Kidney (tissue), 14 donors: ENCODE results near the gene LYPD3. TPM values are rescaled to one million over a fixed set of nuclear protein-coding genes. Genes with fewer than 3 reads are reported as not detected.
A peak's percentile ranks its signal among the peaks of the same experiment; 100 is the strongest.
"Not testable (repeated sequence)": the region's sequence is repeated elsewhere in the genome, so short reads cannot be mapped to it uniquely, and the experiment has no call there.

ENCODE experiments used
- DNase-seq, 5 donors: peaks; one replicate each; pipeline ENCODE4 v3.0.0-alpha.2; 2013 to 2020
- FAIRE-seq: peaks from 2 replicates; lab custom pipeline; 2012; peaks lifted over from hg19 to GRCh38; lab: Jason Lieb, UNC
- H3K27ac ChIP-seq, 2 donors: one replicate each; pipeline ENCODE4 v1.7.0; 2013; ENCODE audit warnings: low read depth in 2 of 2, low read length in 2 of 2, inconsistent platforms in 1 of 2
- H3K27me3 ChIP-seq: one replicate; pipeline ENCODE4 v1.7.1; 2013; ENCODE audit warnings: low read length, inconsistent platforms; ENCODE audit not compliant: control insufficient read depth, insufficient read depth
- H3K36me3 ChIP-seq, 3 donors: one replicate each; pipeline versions ENCODE4 v1.7.0 to v1.7.1; 2013; ENCODE audit warnings: low read length in 3 of 3, control low read depth in 1 of 3, inconsistent platforms in 1 of 3; ENCODE audit not compliant: insufficient read depth in 3 of 3, control insufficient read depth in 2 of 3
- H3K4me1 ChIP-seq, 3 donors: one replicate each; pipeline versions ENCODE4 v1.7.0 to v1.7.1; 2013; ENCODE audit warnings: low read length in 3 of 3, inconsistent platforms in 1 of 3, low read depth in 1 of 3; ENCODE audit not compliant: control insufficient read depth in 2 of 3, insufficient read depth in 2 of 3
- H3K4me3 ChIP-seq, 3 donors: one replicate each; pipeline versions ENCODE4 v1.7.0 to v1.8.1; 2013; ENCODE audit warnings: low read length in 3 of 3, control low read depth in 1 of 3, inconsistent platforms in 1 of 3
- H3K9ac ChIP-seq, 3 donors: one replicate each; pipeline versions ENCODE4 v1.7.0 to v1.7.1; 2013; ENCODE audit warnings: low read length in 3 of 3, control low read depth in 1 of 3, inconsistent platforms in 1 of 3
- H3K9me3 ChIP-seq, 3 donors: one replicate each; pipeline versions ENCODE4 v1.7.0 to v1.7.1; 2013; ENCODE audit warnings: low read length in 3 of 3, control low read depth in 1 of 3, inconsistent platforms in 1 of 3; ENCODE audit not compliant: control insufficient read depth in 2 of 3, insufficient read depth in 1 of 3
- CTCF ChIP-seq: IDR thresholded peaks from 3 replicates; pipeline ENCODE4 v1.5.1; 2012; ENCODE audit warnings: mild to moderate bottlenecking, moderate library complexity, borderline replicate concordance; ENCODE audit not compliant: insufficient read depth; ENCODE audit errors: extremely low read depth
- intact Hi-C: fragments of 100-400 bp; cut with DNase I; formaldehyde crosslinking; loops from one replicate; pipeline ENCODE4 v1.11.1; 2022
- polyA plus RNA-seq: library from polyadenylated mRNA; stranded (reverse); fragments of 350-450 nt; fragmentation: Illumina TruSeq; extraction: RNeasy Lipid Tissue Mini Kit (QIAGEN cat#74804); gene quantifications from one replicate; pipeline ENCODE4 v1.2.3, GENCODE V29; 2014; ENCODE audit warnings: low read depth, low replicate concordance; ENCODE audit not compliant: insufficient read depth
- total RNA-seq: library from RNA; stranded (reverse); fragmentation: NEBNext Ultra II Directional; extraction: Animal tissue kit (Norgen Biotek cat#: 25700); gene quantifications from one replicate; pipeline ENCODE4 v1.2.1, GENCODE V29; 2021
- donor health status: control.
- donor health status: control.
- donor health status: control.
- donor health status: control.
- donor health status: control.
- donor health status: DM: yes; HTN: yes; CAD: no.
- donor health status: Normal renal cell carcinoma (clear cell type).

LYPD3 gene
- total and polyA plus RNA-seq, 2 donors from 2014 or later, result 1.7 to 2.2 TPM

GRCh38 chr19:43438291-43439031 lies 26.9 kb downstream of the LYPD3 start:
- DNase-seq (peak; percentile 69 to 88 (median 77)), FAIRE-seq (no peak)
- H3K27ac ChIP-seq, result peak overlapping the region in 1 of 2 donors; percentile 42
- H3K9me3 ChIP-seq, result no peaks in the 10 kb centered on the region
- no peak overlapping the region for H3K4me3 ChIP-seq
- no peaks in the 10 kb centered on the region for H3K36me3 ChIP-seq
- H3K4me1 ChIP-seq, result peaks cover 0 to 2% (median 0%) of the 10 kb centered on the region in 3 donors
- H3K9ac ChIP-seq, result no peak overlapping the region
- TF ChIP-seq CTCF, result no peak
- no peaks in the 10 kb centered on the region for H3K27me3 ChIP-seq
- intact Hi-C loops, result no loop called here

GRCh38 chr19:43437712-43438111 lies 27.7 kb downstream of the LYPD3 start:
- no peak for TF ChIP-seq CTCF
- intact Hi-C loops, result no loop called here
- DNase-seq (no peak), FAIRE-seq (no peak)
- H3K9ac ChIP-seq, result no peak overlapping the region
- H3K9me3 ChIP-seq, result no peaks in the 10 kb centered on the region
- H3K27me3 ChIP-seq, result no peaks in the 10 kb centered on the region
- no peak overlapping the region for H3K27ac ChIP-seq
- peaks cover 0 to 2% (median 0%) of the 10 kb centered on the region in 3 donors for H3K4me1 ChIP-seq
- no peaks in the 10 kb centered on the region for H3K36me3 ChIP-seq
- no peak overlapping the region for H3K4me3 ChIP-seq

GRCh38 chr19:43437284-43437683 lies 28.1 kb downstream of the LYPD3 start:
- H3K27me3 ChIP-seq, H3K4me1 ChIP-seq, intact Hi-C loops, H3K9ac ChIP-seq, FAIRE-seq, H3K9me3 ChIP-seq, H3K27ac ChIP-seq, DNase-seq, H3K36me3 ChIP-seq, H3K4me3 ChIP-seq: not testable (repeated sequence)

GRCh38 chr19:43435775-43436174 lies 29.6 kb downstream of the LYPD3 start:
- no peak overlapping the region for H3K27ac ChIP-seq
- intact Hi-C loops, result no loop called here
- H3K9me3 ChIP-seq, result no peaks in the 10 kb centered on the region
- no peak overlapping the region for H3K9ac ChIP-seq
- FAIRE-seq (no peak), DNase-seq (no peak)
- H3K4me1 ChIP-seq, result peaks cover 0 to 2% (median 0%) of the 10 kb centered on the region in 3 donors
- TF ChIP-seq CTCF, result no peak
- H3K4me3 ChIP-seq, result no peak overlapping the region
- no peaks in the 10 kb centered on the region for H3K27me3 ChIP-seq
- H3K36me3 ChIP-seq, result no peaks in the 10 kb centered on the region
